ENCODE data around the gene AADAC. TPM values are rescaled to one million over a fixed set of nuclear protein-coding genes. Genes with fewer than 3 reads are reported as not detected.
A peak's percentile ranks its signal among the peaks of the same experiment; 100 is the strongest.
"Not testable (repeated sequence)": the region's sequence is repeated elsewhere in the genome, so short reads cannot be mapped to it uniquely, and the experiment has no call there.

The AADAC gene
- total and polyA plus RNA-seq, 3 experiments from 2014 or later, result not detected

- Histone ChIP-seq H3K27ac (ENCODE audit: low read depth, low read length) (no peak overlapping the region), H3K36me3 (ENCODE audit: insufficient read depth, low read length) (no peaks in the 10 kb centered on the region), H3K9me3 (ENCODE audit: low read length) (no peaks in the 10 kb centered on the region), H3K4me1 (ENCODE audit: insufficient read depth, low read length) (no peaks in the 10 kb centered on the region), H3K27me3 (ENCODE audit: insufficient read depth, low read length, poor library complexity, severe bottlenecking) (no peaks in the 10 kb centered on the region), H3K4me3 (ENCODE audit: low read length) (no peak overlapping the region)
- no peak for DNase-seq
- Mint-ChIP-seq H3K4me3 (no peak overlapping the region), H3K4me1 (peaks cover 0 to 2% (median 0%) of the 10 kb centered on the region in 3 donors), H3K9me3 (no peaks in the 10 kb centered on the region), H3K27me3 (peaks cover 13 to 33% of the 10 kb centered on the region in 2 donors), H3K36me3 (no peaks in the 10 kb centered on the region), H3K27ac (no peak overlapping the region)
- POLR2A ChIA-PET, result no interaction called here
- CTCF ChIA-PET, result no interaction called here
Observed at GRCh38 chr3:151835751-151836525, 22.0 kb downstream of the AADAC start.

- Histone ChIP-seq H3K4me3 (ENCODE audit: low read length) (no peak overlapping the region), H3K9me3 (ENCODE audit: low read length) (no peaks in the 10 kb centered on the region), H3K27ac (ENCODE audit: low read depth, low read length) (no peak overlapping the region), H3K36me3 (ENCODE audit: insufficient read depth, low read length) (no peaks in the 10 kb centered on the region), H3K27me3 (ENCODE audit: insufficient read depth, low read length, poor library complexity, severe bottlenecking) (no peaks in the 10 kb centered on the region), H3K4me1 (ENCODE audit: insufficient read depth, low read length) (no peaks in the 10 kb centered on the region)
- H3K27me3 Mint-ChIP-seq, result peaks cover 13 to 27% of the 10 kb centered on the region in 2 donors
- peaks cover 0 to 2% (median 0%) of the 10 kb centered on the region in 3 donors for H3K4me1 Mint-ChIP-seq
- DNase-seq, result no peak
- H3K36me3 Mint-ChIP-seq, result no peaks in the 10 kb centered on the region
- no peak overlapping the region for H3K4me3 Mint-ChIP-seq
- CTCF ChIA-PET, result no interaction called here
- no peak overlapping the region for H3K27ac Mint-ChIP-seq
- H3K9me3 Mint-ChIP-seq, result no peaks in the 10 kb centered on the region
- POLR2A ChIA-PET, result no interaction called here
Observed at GRCh38 chr3:151837057-151837456, 23.1 kb downstream of the AADAC start.

- H3K27ac ChIP-seq (ENCODE audit: low read depth, low read length), result no peak overlapping the region
- H3K4me3 ChIP-seq (ENCODE audit: low read length), result no peak overlapping the region
- no peak overlapping the region for H3K27ac Mint-ChIP-seq
- DNase-seq, result peak in 2 of 5 donors; percentile 7 to 9
- peaks cover 0 to 6% (median 0%) of the 10 kb centered on the region in 3 donors for H3K4me1 Mint-ChIP-seq
- no peaks in the 10 kb centered on the region for H3K9me3 Mint-ChIP-seq
- no peaks in the 10 kb centered on the region for H3K9me3 ChIP-seq (ENCODE audit: low read length)
- H3K36me3 ChIP-seq (ENCODE audit: insufficient read depth, low read length), result no peaks in the 10 kb centered on the region
- no peaks in the 10 kb centered on the region for H3K27me3 ChIP-seq (ENCODE audit: insufficient read depth, low read length, poor library complexity, severe bottlenecking)
- CTCF ChIA-PET, result interaction anchor here (1.3 kb wide), 1 partner anchor 10 kb away, joined by 4 read pairs; no protein-coding TSS in a partner anchor
- no peaks in the 10 kb centered on the region for H3K36me3 Mint-ChIP-seq
- POLR2A ChIA-PET, result no interaction called here
- H3K4me3 Mint-ChIP-seq, result no peak overlapping the region
- no peaks in the 10 kb centered on the region for H3K4me1 ChIP-seq (ENCODE audit: insufficient read depth, low read length)
- H3K27me3 Mint-ChIP-seq, result peaks cover 11 to 22% of the 10 kb centered on the region in 2 donors
Observed at GRCh38 chr3:151838574-151839312, 24.8 kb downstream of the AADAC start.

GRCh38 chr3:151839313-151839631 lies 25.4 kb downstream of the AADAC start:
- no peak overlapping the region for H3K4me3 Mint-ChIP-seq
- peaks cover 11 to 16% of the 10 kb centered on the region in 2 donors for H3K27me3 Mint-ChIP-seq
- no peaks in the 10 kb centered on the region for H3K27me3 ChIP-seq (ENCODE audit: insufficient read depth, low read length, poor library complexity, severe bottlenecking)
- H3K36me3 Mint-ChIP-seq, result no peaks in the 10 kb centered on the region
- no peaks in the 10 kb centered on the region for H3K9me3 Mint-ChIP-seq
- H3K36me3 ChIP-seq (ENCODE audit: insufficient read depth, low read length), result no peaks in the 10 kb centered on the region
- peaks cover 0 to 6% (median 0%) of the 10 kb centered on the region in 3 donors for H3K4me1 Mint-ChIP-seq
- no peak overlapping the region for H3K27ac ChIP-seq (ENCODE audit: low read depth, low read length)
- H3K4me1 ChIP-seq (ENCODE audit: insufficient read depth, low read length), result no peaks in the 10 kb centered on the region
- H3K4me3 ChIP-seq (ENCODE audit: low read length), result no peak overlapping the region
- no peak overlapping the region for H3K27ac Mint-ChIP-seq
- POLR2A ChIA-PET, result no interaction called here
- H3K9me3 ChIP-seq (ENCODE audit: low read length), result no peaks in the 10 kb centered on the region
- CTCF ChIA-PET, result no interaction called here
- DNase-seq, result no peak

GRCh38 chr3:151841801-151842200 lies 27.9 kb downstream of the AADAC start:
- no peak overlapping the region for H3K4me3 Mint-ChIP-seq

GRCh38 chr3:151843275-151843674 lies 29.4 kb downstream of the AADAC start:
- peaks cover 14 to 19% of the 10 kb centered on the region in 2 donors for H3K27me3 Mint-ChIP-seq
- H3K36me3 Mint-ChIP-seq, result no peaks in the 10 kb centered on the region
- Histone ChIP-seq H3K4me1 (ENCODE audit: insufficient read depth, low read length) (no peaks in the 10 kb centered on the region), H3K9me3 (ENCODE audit: low read length) (no peaks in the 10 kb centered on the region), H3K27me3 (ENCODE audit: insufficient read depth, low read length, poor library complexity, severe bottlenecking) (no peaks in the 10 kb centered on the region), H3K36me3 (ENCODE audit: insufficient read depth, low read length) (no peaks in the 10 kb centered on the region), H3K4me3 (ENCODE audit: low read length) (no peak overlapping the region), H3K27ac (ENCODE audit: low read depth, low read length) (no peak overlapping the region)
- no peak for DNase-seq
- H3K27ac Mint-ChIP-seq, result no peak overlapping the region
- no peaks in the 10 kb centered on the region for H3K9me3 Mint-ChIP-seq
- no peak overlapping the region for H3K4me3 Mint-ChIP-seq
- CTCF ChIA-PET, result no interaction called here
- POLR2A ChIA-PET, result no interaction called here
- H3K4me1 Mint-ChIP-seq, result peaks cover 0 to 6% (median 0%) of the 10 kb centered on the region in 3 donors

More at GRCh38 chr3:151841801-151842200, 27.9 kb downstream of the AADAC start:
- ChIA-PET CTCF (no interaction called here), POLR2A (no interaction called here)
- Mint-ChIP-seq H3K27me3 (peaks cover 8 to 18% of the 10 kb centered on the region in 2 donors), H3K9me3 (no peaks in the 10 kb centered on the region), H3K4me1 (peaks cover 0 to 6% (median 0%) of the 10 kb centered on the region in 3 donors), H3K27ac (no peak overlapping the region), H3K36me3 (no peaks in the 10 kb centered on the region)
- Histone ChIP-seq H3K27me3 (ENCODE audit: insufficient read depth, low read length, poor library complexity, severe bottlenecking) (no peaks in the 10 kb centered on the region), H3K4me3 (ENCODE audit: low read length) (no peak overlapping the region), H3K4me1 (ENCODE audit: insufficient read depth, low read length) (no peaks in the 10 kb centered on the region), H3K9me3 (ENCODE audit: low read length) (no peaks in the 10 kb centered on the region), H3K27ac (ENCODE audit: low read depth, low read length) (no peak overlapping the region), H3K36me3 (ENCODE audit: insufficient read depth, low read length) (no peaks in the 10 kb centered on the region)
- no peak for DNase-seq

- peaks cover 2 to 10% (median 3%) of the 10 kb centered on the region in 5 donors for H3K9me3 Mint-ChIP-seq
- no peak overlapping the region for H3K27ac ChIP-seq (ENCODE audit: low read depth, low read length)
- H3K36me3 Mint-ChIP-seq, result peaks cover 0 to 3% (median under 1%) of the 10 kb centered on the region in 3 donors
- DNase-seq, result no peak
- no peak overlapping the region for H3K4me3 ChIP-seq (ENCODE audit: low read length)
- H3K4me1 Mint-ChIP-seq, result peaks cover 0 to 4% (median 0%) of the 10 kb centered on the region in 3 donors
- H3K4me1 ChIP-seq (ENCODE audit: insufficient read depth, low read length), result no peaks in the 10 kb centered on the region
- H3K9me3 ChIP-seq (ENCODE audit: low read length), result no peaks in the 10 kb centered on the region
- CTCF ChIA-PET, result no interaction called here
- peaks cover 16 to 19% of the 10 kb centered on the region in 2 donors for H3K27me3 Mint-ChIP-seq
- POLR2A ChIA-PET, result no interaction called here
- H3K4me3 Mint-ChIP-seq, result no peak overlapping the region
- H3K36me3 ChIP-seq (ENCODE audit: insufficient read depth, low read length), result no peaks in the 10 kb centered on the region
- H3K27me3 ChIP-seq (ENCODE audit: insufficient read depth, low read length, poor library complexity, severe bottlenecking), result no peaks in the 10 kb centered on the region
- H3K27ac Mint-ChIP-seq, result no peak overlapping the region
Observed at GRCh38 chr3:151845306-151845905, 31.5 kb downstream of the AADAC start.

GRCh38 chr3:151850065-151850464 lies 36.1 kb downstream of the AADAC start:
- DNase-seq; H3K4me3 Mint-ChIP-seq; H3K36me3 ChIP-seq (ENCODE audit: insufficient read depth, low read length); H3K4me3 ChIP-seq (ENCODE audit: low read length); H3K27ac ChIP-seq (ENCODE audit: low read depth, low read length); POLR2A ChIA-PET; H3K4me1 ChIP-seq (ENCODE audit: insufficient read depth, low read length); H3K27me3 ChIP-seq (ENCODE audit: insufficient read depth, low read length, poor library complexity, severe bottlenecking); CTCF ChIA-PET; H3K4me1 Mint-ChIP-seq; H3K36me3 Mint-ChIP-seq; H3K27ac Mint-ChIP-seq; H3K9me3 ChIP-seq (ENCODE audit: low read length): not testable (repeated sequence)
- peaks cover 25 to 26% of the 10 kb centered on the region in 2 donors for H3K27me3 Mint-ChIP-seq
- peaks cover 3 to 16% (median 11%) of the 10 kb centered on the region in 5 donors for H3K9me3 Mint-ChIP-seq
